Liver (tissue), 9 donors: Measurements from ENCODE around the gene SLC12A9. TPM values are rescaled to one million over a fixed set of nuclear protein-coding genes. Genes with fewer than 3 reads are reported as not detected.

ENCODE experiments used
- DNase-seq: peaks from one replicate; pipeline ENCODE4 v3.0.0-alpha.2; 2017; ENCODE audit warnings: low spot score
- H3K27ac ChIP-seq, 2 donors: one replicate each; pipeline ENCODE4 v1.7.0; 2013; ENCODE audit warnings: inconsistent platforms in 2 of 2, low read length in 2 of 2, control low read depth in 1 of 2, low read depth in 1 of 2, mild to moderate bottlenecking in 1 of 2
- H3K27me3 ChIP-seq, 4 donors: one replicate each; pipeline versions ENCODE4 v1.6.1 to v1.7.0; 2013; ENCODE audit warnings: low read length in 3 of 4, inconsistent platforms in 1 of 4, mild to moderate bottlenecking in 1 of 4, moderate library complexity in 1 of 4; ENCODE audit not compliant: control insufficient read depth in 4 of 4, insufficient read depth in 4 of 4
- H3K36me3 ChIP-seq, 4 donors: one replicate each; pipeline versions ENCODE4 v1.6.1 to v1.7.0; 2013; ENCODE audit warnings: low read length in 3 of 4, mild to moderate bottlenecking in 3 of 4, low read depth in 1 of 4, moderate library complexity in 1 of 4; ENCODE audit not compliant: control insufficient read depth in 4 of 4, insufficient read depth in 3 of 4
- H3K4me1 ChIP-seq, 4 donors: one replicate each; pipeline versions ENCODE4 v1.6.1 to v1.7.0; 2013; ENCODE audit warnings: low read length in 3 of 4, mild to moderate bottlenecking in 3 of 4, moderate library complexity in 1 of 4; ENCODE audit not compliant: control insufficient read depth in 4 of 4, insufficient read depth in 4 of 4
- H3K4me3 ChIP-seq, 3 donors: one replicate each; pipeline versions ENCODE4 v1.6.1 to v1.7.0; 2013; ENCODE audit warnings: low read length in 3 of 3, control low read depth in 1 of 3, low read depth in 1 of 3, mild to moderate bottlenecking in 1 of 3
- H3K9ac ChIP-seq, 2 donors: one replicate each; pipeline ENCODE4 v1.7.0; 2013; ENCODE audit warnings: low read length in 2 of 2, mild to moderate bottlenecking in 2 of 2, moderate library complexity in 2 of 2, control low read depth in 1 of 2, low read depth in 1 of 2
- H3K9me3 ChIP-seq, 4 donors: one replicate each; pipeline versions ENCODE4 v1.6.1 to v1.7.0; 2013; ENCODE audit warnings: low read length in 3 of 4; ENCODE audit not compliant: control insufficient read depth in 4 of 4
- ATF3 ChIP-seq: IDR thresholded peaks from 2 replicates; pipeline ENCODE4 v1.6.1; 2016; ENCODE audit warnings: antibody characterized with exemption
- EGR1 ChIP-seq, 2 donors: IDR thresholded peaks; 2 replicates each; pipeline ENCODE4 v1.6.1; 2016 to 2018; ENCODE audit warnings: antibody characterized with exemption in 2 of 2, low read depth in 2 of 2
- FOXA1 ChIP-seq: IDR thresholded peaks from 2 replicates; pipeline ENCODE4 v1.6.1; 2016; ENCODE audit warnings: antibody characterized with exemption
- FOXA2 ChIP-seq: IDR thresholded peaks from 2 replicates; pipeline ENCODE4 v1.6.1; 2016; ENCODE audit warnings: antibody characterized with exemption
- GABPA ChIP-seq, 2 donors: IDR thresholded peaks in 1 of 2; conservative IDR thresholded peaks in 1 of 2; 2 replicates each; pipeline ENCODE4 v1.6.1; 2016; ENCODE audit warnings: antibody characterized with exemption in 2 of 2, mild to moderate bottlenecking in 1 of 2, moderate library complexity in 1 of 2
- HNF4A ChIP-seq, 2 donors: conservative IDR thresholded peaks; 2 replicates each; pipeline ENCODE4 v1.6.1; 2016; ENCODE audit warnings: antibody characterized with exemption in 2 of 2, mild to moderate bottlenecking in 2 of 2
- HNF4G ChIP-seq: IDR thresholded peaks from 2 replicates; pipeline ENCODE4 v1.6.1; 2016; ENCODE audit warnings: antibody characterized with exemption
- JUND ChIP-seq, 2 donors: IDR thresholded peaks; 2 replicates each; pipeline ENCODE4 v1.6.1; 2016; ENCODE audit warnings: antibody characterized with exemption in 2 of 2
- NR2F2 ChIP-seq: IDR thresholded peaks from 2 replicates; pipeline ENCODE4 v1.6.1; 2016; ENCODE audit warnings: antibody characterized with exemption
- RAD21 ChIP-seq, 2 donors: IDR thresholded peaks; 2 replicates each; pipeline ENCODE4 v1.6.1; 2016; ENCODE audit warnings: antibody characterized with exemption in 2 of 2, mild to moderate bottlenecking in 2 of 2
- RXRA ChIP-seq, 2 donors: IDR thresholded peaks; 2 replicates each; pipeline ENCODE4 v1.6.1; 2017 to 2018; ENCODE audit warnings: antibody characterized with exemption in 2 of 2, mild to moderate bottlenecking in 1 of 2
- SP1 ChIP-seq: IDR thresholded peaks from 2 replicates; pipeline ENCODE4 v1.6.1; 2018; ENCODE audit warnings: antibody characterized with exemption, mild to moderate bottlenecking
- TAF1 ChIP-seq: conservative IDR thresholded peaks from 2 replicates; pipeline ENCODE4 v1.6.1; 2016; ENCODE audit warnings: antibody characterized with exemption, mild to moderate bottlenecking
- YY1 ChIP-seq: IDR thresholded peaks from 2 replicates; pipeline ENCODE4 v1.6.1; 2016; ENCODE audit warnings: antibody characterized with exemption, mild to moderate bottlenecking
- ZBTB33 ChIP-seq: IDR thresholded peaks from 2 replicates; pipeline ENCODE4 v1.6.1; 2016; ENCODE audit warnings: antibody characterized with exemption
- WGBS: extraction: QIAGEN DNeasy Blood & Tissue Kit; methylation state at CpG from one replicate; pipeline ENCODE4 v1.1.7; 2013; 5-methylcytosine and 5-hydroxymethylcytosine counted together
- polyA plus RNA-seq, 2 donors: library from polyadenylated mRNA; stranded (reverse) in 1 of 2; unstranded in 1 of 2; fragments of 200-250 nt in 1 of 2; fragments of >200 nt in 1 of 2; fragmentation: Nextera tagmentation in 1 of 2; extraction: Ambion mirVana in 1 of 2; gene quantifications; one replicate each; pipeline versions ENCODE4 v1.2.1 to v1.2.3, GENCODE V29; 2013 to 2015
- total RNA-seq, 2 donors: library from RNA; depleted of rRNA; stranded (reverse); fragments of >200 nt; gene quantifications; one replicate each; pipeline ENCODE4 v1.2.3, GENCODE V29; 2014
- TF ChIP-seq, protein P1 (sequence below): IDR thresholded peaks from 2 replicates; pipeline ENCODE4 v1.6.1; 2016; ENCODE audit warnings: antibody characterized with exemption, mild to moderate bottlenecking
- TF ChIP-seq, protein P2 (sequence below): fragments of 150-350 bp; IDR thresholded peaks from 2 replicates; pipeline ENCODE4 v1.5.1; 2017; ENCODE audit warnings: improper control_type of control experiment, low read depth, low read length; ENCODE audit not compliant: missing input control
- TF ChIP-seq, protein P3 (sequence below): IDR thresholded peaks from 2 replicates; pipeline ENCODE4 v1.6.1; 2016; ENCODE audit warnings: antibody characterized with exemption
- donor health status: healthy.
- donor health status: healthy.
- donor health status: healthy.
- donor health status: healthy.
- donor health status: healthy.

The SLC12A9 gene
- total and polyA plus RNA-seq, 4 donors, result 1.8 to 17.2 (median 9.4) TPM

GRCh38 chr7:100911484-100911883 lies 59.0 kb downstream of the SLC12A9 start:
- Histone ChIP-seq H3K27ac (no peak overlapping the region), H3K9me3 (peaks cover 0 to 2% (median 0%) of the 10 kb centered on the region in 4 donors), H3K9ac (no peak overlapping the region), H3K4me3 (no peak overlapping the region), H3K27me3 (no peaks in the 10 kb centered on the region), H3K36me3 (no peaks in the 10 kb centered on the region), H3K4me1 (peaks cover 4 to 20% (median 7%) of the 10 kb centered on the region in 4 donors)
- DNase-seq, result no peak
- WGBS, result 89% methylated on average over 3 of the region's 3 CpGs
- no peak for TF ChIP-seq ATF3
- no peak for TF ChIP-seq FOXA2
- TF ChIP-seq, protein P1, sequence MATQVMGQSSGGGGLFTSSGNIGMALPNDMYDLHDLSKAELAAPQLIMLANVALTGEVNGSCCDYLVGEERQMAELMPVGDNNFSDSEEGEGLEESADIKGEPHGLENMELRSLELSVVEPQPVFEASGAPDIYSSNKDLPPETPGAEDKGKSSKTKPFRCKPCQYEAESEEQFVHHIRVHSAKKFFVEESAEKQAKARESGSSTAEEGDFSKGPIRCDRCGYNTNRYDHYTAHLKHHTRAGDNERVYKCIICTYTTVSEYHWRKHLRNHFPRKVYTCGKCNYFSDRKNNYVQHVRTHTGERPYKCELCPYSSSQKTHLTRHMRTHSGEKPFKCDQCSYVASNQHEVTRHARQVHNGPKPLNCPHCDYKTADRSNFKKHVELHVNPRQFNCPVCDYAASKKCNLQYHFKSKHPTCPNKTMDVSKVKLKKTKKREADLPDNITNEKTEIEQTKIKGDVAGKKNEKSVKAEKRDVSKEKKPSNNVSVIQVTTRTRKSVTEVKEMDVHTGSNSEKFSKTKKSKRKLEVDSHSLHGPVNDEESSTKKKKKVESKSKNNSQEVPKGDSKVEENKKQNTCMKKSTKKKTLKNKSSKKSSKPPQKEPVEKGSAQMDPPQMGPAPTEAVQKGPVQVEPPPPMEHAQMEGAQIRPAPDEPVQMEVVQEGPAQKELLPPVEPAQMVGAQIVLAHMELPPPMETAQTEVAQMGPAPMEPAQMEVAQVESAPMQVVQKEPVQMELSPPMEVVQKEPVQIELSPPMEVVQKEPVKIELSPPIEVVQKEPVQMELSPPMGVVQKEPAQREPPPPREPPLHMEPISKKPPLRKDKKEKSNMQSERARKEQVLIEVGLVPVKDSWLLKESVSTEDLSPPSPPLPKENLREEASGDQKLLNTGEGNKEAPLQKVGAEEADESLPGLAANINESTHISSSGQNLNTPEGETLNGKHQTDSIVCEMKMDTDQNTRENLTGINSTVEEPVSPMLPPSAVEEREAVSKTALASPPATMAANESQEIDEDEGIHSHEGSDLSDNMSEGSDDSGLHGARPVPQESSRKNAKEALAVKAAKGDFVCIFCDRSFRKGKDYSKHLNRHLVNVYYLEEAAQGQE, result no peak
- no peak for TF ChIP-seq SP1
- no peak for TF ChIP-seq FOXA1
- TF ChIP-seq NR2F2, result no peak
- TF ChIP-seq EGR1 (IDR thresholded peaks at IDR 0.05; ENCODE audit: low read depth in 2 of 2), result no peak
- no peak for TF ChIP-seq ZBTB33
- no peak for TF ChIP-seq RAD21 (IDR thresholded peaks at IDR 0.05)
- no peak for TF ChIP-seq GABPA (IDR thresholded peaks at IDR 0.05 in 1 of 2, conservative IDR thresholded peaks at IDR 0.05 in 1 of 2)
- no peak for TF ChIP-seq YY1
- TF ChIP-seq HNF4G, result no peak
- TF ChIP-seq HNF4A (conservative IDR thresholded peaks at IDR 0.05), result no peak
- TF ChIP-seq, protein P2, sequence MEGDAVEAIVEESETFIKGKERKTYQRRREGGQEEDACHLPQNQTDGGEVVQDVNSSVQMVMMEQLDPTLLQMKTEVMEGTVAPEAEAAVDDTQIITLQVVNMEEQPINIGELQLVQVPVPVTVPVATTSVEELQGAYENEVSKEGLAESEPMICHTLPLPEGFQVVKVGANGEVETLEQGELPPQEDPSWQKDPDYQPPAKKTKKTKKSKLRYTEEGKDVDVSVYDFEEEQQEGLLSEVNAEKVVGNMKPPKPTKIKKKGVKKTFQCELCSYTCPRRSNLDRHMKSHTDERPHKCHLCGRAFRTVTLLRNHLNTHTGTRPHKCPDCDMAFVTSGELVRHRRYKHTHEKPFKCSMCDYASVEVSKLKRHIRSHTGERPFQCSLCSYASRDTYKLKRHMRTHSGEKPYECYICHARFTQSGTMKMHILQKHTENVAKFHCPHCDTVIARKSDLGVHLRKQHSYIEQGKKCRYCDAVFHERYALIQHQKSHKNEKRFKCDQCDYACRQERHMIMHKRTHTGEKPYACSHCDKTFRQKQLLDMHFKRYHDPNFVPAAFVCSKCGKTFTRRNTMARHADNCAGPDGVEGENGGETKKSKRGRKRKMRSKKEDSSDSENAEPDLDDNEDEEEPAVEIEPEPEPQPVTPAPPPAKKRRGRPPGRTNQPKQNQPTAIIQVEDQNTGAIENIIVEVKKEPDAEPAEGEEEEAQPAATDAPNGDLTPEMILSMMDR, result no peak
- TF ChIP-seq JUND (IDR thresholded peaks at IDR 0.05), result no peak
- no peak for TF ChIP-seq TAF1
- TF ChIP-seq, protein P3, sequence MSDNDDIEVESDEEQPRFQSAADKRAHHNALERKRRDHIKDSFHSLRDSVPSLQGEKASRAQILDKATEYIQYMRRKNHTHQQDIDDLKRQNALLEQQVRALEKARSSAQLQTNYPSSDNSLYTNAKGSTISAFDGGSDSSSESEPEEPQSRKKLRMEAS, result no peak
- TF ChIP-seq RXRA (IDR thresholded peaks at IDR 0.05), result no peak
